ENCODE measurements around the gene SLFN12.
"Not testable (repeated sequence)": the region's sequence is repeated elsewhere in the genome, so short reads cannot be mapped to it uniquely, and the experiment has no call there.

SLFN12 gene

GRCh38 chr17:35406568-35406967, 25.7 kb downstream of the SLFN12 start:
- DNase-seq: no peak

GRCh38 chr17:35404360-35404759, 27.9 kb downstream of the SLFN12 start:
- DNase-seq: no peak

GRCh38 chr17:35393783-35394182, 38.5 kb downstream of the SLFN12 start:
- DNase-seq: not testable (repeated sequence)

DNA sequence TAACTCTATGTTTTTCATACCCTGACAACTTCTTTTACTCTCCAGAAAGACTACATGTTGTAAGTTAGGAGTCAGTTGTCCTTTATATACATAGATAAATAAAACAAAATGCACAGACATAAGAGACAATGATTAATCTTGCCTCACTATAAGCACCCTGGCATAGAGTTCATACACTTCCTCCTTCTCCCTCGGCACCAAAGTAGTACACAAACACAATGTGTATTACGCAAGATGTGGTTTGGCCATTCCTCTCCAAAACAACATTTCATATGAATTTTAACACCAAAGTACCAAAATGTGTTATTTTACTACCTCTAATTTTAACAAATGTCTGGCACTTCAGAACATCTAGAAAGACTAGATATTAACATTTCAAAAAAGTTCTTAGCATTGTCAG, 41.6 kb downstream of the SLFN12 start:
- DNase-seq: no peak

- no peak for DNase-seq
Measured at GRCh38 chr17:35390156-35390555, 42.1 kb downstream of the SLFN12 start.

GRCh38 chr17:35387496-35387895, 44.8 kb downstream of the SLFN12 start:
- no peak for DNase-seq

- no peak for DNase-seq
Measured at GRCh38 chr17:35377706-35378105, 54.6 kb downstream of the SLFN12 start.

- DNase-seq: no peak
Measured at GRCh38 chr17:35377068-35377467, 55.2 kb downstream of the SLFN12 start.

GRCh38 chr17:35376245-35376644, 56.1 kb downstream of the SLFN12 start:
- no peak for DNase-seq

- DNase-seq: no peak
Measured at GRCh38 chr17:35374766-35375344, 57.4 kb downstream of the SLFN12 start.

- DNase-seq: no peak
Measured at GRCh38 chr17:35373984-35374765, 58.1 kb downstream of the SLFN12 start.

- DNase-seq: no peak
Measured at GRCh38 chr17:35373534-35373983, 58.7 kb downstream of the SLFN12 start, which contains the start of gene SLFN11. Gene SLFN11, minus strand, starts transcription at chr17:35373621. Its CDS starts 9,814 bp downstream, at chr17:35363807.

GRCh38 chr17:35372846-35373533, 59.3 kb downstream of the SLFN12 start:
- no peak for DNase-seq

- no peak for DNase-seq
Measured at GRCh38 chr17:35371934-35372333, 60.4 kb downstream of the SLFN12 start.

GRCh38 chr17:35368081-35368830, 64.0 kb downstream of the SLFN12 start:
- no peak for DNase-seq

- DNase-seq: no peak
Measured at GRCh38 chr17:35361027-35361426, 71.3 kb downstream of the SLFN12 start.
